ENCODE data around the gene RADIL.

Gene RADIL

GRCh38 chr7:4849390-4849789 is 34.1 kb downstream of the RADIL start:
- DNase-seq, result no peak

GRCh38 chr7:4845740-4846142 is 37.8 kb downstream of the RADIL start:
- no peak for DNase-seq

GRCh38 chr7:4842319-4843064 is 41.0 kb downstream of the RADIL start:
- no peak for DNase-seq

- no peak for DNase-seq
Observed at GRCh38 chr7:4841836-4842235, 41.7 kb downstream of the RADIL start.

GRCh38 chr7:4841007-4841784 is 42.3 kb downstream of the RADIL start:
- DNase-seq, result no peak

- DNase-seq, result no peak
Observed at GRCh38 chr7:4840079-4840501, 43.4 kb downstream of the RADIL start.

GRCh38 chr7:4838626-4839334 is 44.7 kb downstream of the RADIL start:
- no peak for DNase-seq

- DNase-seq, result no peak
Observed at GRCh38 chr7:4837803-4838625, 45.5 kb downstream of the RADIL start.

- DNase-seq, result no peak
Observed at GRCh38 chr7:4837041-4837802, 46.3 kb downstream of the RADIL start.

- no peak for DNase-seq
Observed at GRCh38 chr7:4836206-4836661, 47.3 kb downstream of the RADIL start.

GRCh38 chr7:4835398-4836205 is 47.9 kb downstream of the RADIL start:
- DNase-seq, result no peak

- DNase-seq, result no peak
Observed at GRCh38 chr7:4834601-4835397, 48.7 kb downstream of the RADIL start.

GRCh38 chr7:4833691-4834600 is 49.6 kb downstream of the RADIL start:
- no peak for DNase-seq

- no peak for DNase-seq
Observed at GRCh38 chr7:4833176-4833575, 50.3 kb downstream of the RADIL start.

GRCh38 chr7:4832711-4833110 is 50.8 kb downstream of the RADIL start:
- DNase-seq, result no peak

GRCh38 chr7:4831723-4832495 is 51.6 kb downstream of the RADIL start:
- DNase-seq, result no peak

- peak; percentile 61 for DNase-seq
Observed at GRCh38 chr7:4830176-4830575, 53.3 kb downstream of the RADIL start.

GRCh38 chr7:4828720-4829383 is 54.7 kb downstream of the RADIL start:
- DNase-seq, result no peak
